ENCODE measurements around the gene MINDY2.
"Not testable (repeated sequence)": the region's sequence is repeated elsewhere in the genome, so short reads cannot be mapped to it uniquely, and the experiment has no call there.

MINDY2 gene

DNA sequence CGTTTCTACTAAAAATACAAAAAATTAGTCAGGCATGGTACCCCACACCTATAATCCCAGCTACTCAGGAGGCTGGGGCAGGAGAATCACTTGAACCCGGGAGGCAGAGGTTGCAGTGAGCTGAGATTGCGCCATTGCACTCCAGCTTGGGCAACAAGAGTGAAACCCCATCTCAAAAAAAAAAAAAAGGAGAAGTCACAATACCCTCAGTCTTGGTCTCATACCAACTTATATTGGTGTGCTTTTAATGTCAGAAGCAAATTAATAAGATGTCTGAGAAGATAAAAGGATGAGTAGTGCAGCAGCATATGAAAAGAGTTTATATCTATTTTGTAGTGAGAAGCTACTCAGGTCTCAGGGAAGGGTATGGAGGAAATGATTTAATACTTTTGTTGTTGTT is 112.8 kb downstream of the MINDY2 start:
- DNase-seq, result not testable (repeated sequence)

- no peak for DNase-seq
Observed at GRCh38 chr15:58886921-58887320, 115.8 kb downstream of the MINDY2 start.

GRCh38 chr15:58889363-58889762 is 118.3 kb downstream of the MINDY2 start:
- no peak for DNase-seq

GRCh38 chr15:58898150-58898680 is 127.1 kb downstream of the MINDY2 start:
- DNase-seq, result no peak

- DNase-seq, result no peak
Observed at GRCh38 chr15:58900631-58901030, 129.5 kb downstream of the MINDY2 start.

DNA sequence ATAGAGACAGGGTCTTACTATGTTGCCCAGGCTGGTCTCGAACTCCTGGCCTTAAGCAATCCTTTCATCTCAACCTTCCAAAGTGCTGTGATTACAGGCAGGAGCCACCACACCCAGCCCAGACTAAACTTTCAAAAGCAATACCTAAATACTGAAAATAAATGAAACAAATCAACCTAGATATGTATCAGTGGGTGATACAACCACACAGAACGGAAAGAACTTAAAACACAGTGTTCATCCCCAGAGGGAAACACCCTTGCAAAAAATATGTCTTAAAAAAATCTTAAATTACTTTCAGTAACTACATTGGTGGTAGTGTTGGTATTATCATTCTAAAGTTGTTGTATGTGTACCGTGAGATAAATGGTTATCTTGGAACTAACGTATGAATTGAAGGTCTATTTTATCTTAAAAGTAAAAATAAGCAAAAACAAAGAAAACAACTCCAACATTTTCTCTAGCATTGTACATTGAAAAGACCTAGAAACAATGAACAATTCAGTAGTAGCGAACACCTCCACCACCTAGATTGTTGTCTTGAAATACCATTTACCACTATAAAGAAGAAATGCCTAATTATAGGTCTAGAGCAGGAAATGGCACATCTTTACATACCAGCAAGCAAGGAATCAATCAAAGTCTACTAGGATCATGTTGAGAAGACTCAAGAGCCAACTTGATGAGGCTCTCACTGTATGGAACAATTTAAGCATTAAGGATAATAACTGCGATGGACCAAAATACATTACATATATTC is 137.6 kb downstream of the MINDY2 start:
- DNase-seq, result no peak

DNA sequence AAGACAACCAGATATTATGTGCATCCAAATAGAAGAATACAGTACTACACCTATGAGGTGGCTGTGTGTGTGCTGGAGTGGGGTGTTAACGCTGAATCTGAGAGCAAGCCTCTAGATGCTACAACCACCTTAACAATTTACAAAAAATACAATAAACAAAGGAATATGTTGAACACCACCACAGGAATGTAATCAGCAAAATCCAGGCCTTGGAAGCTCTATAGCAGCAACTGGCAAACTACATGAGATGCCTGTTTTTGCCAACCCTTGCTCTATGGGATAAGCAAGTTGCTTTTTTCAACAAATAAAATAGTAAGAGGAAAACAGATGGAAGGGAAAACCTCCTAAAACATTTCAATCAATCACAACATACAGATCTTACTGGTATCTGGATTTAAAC is 138.5 kb downstream of the MINDY2 start:
- no peak for DNase-seq

DNA sequence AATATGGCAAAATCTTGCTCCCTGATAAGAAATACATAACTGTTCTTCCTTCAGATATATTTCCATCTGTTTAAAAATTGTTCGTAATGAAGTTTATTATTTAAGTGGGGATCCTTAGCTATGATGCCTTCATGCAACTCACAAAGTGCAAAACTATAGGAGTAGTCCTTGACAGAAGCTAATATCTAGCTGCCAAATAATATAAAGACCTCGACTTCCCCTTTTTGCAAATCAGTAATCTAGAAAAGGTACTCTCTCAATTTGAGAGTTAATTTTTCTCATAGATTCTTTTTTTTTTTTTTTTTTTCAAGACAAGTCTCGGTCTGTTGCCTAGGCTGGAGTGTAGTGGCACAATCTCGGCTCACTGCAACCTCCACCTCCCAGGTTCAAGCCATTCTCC is 139.4 kb downstream of the MINDY2 start:
- no peak for DNase-seq

Measured in fibroblast of skin of abdomen (primary cell).